DND-41 (cell line): ENCODE measurements around the gene TMEM198.

Experiments used
- EZH2 ChIP-seq: IDR thresholded peaks from 3 replicates; pipeline ENCODE4 v1.6.1; 2012; ENCODE audit warnings: borderline replicate concordance, low read depth, mild to moderate bottlenecking, moderate library complexity, low read length, inconsistent platforms; ENCODE audit not compliant: severe bottlenecking
- TF ChIP-seq, protein P1 (sequence below): IDR thresholded peaks from 2 replicates; pipeline ENCODE4 v1.5.1; 2012; ENCODE audit warnings: borderline replicate concordance, low read length, moderate library complexity, mild to moderate bottlenecking; ENCODE audit not compliant: poor library complexity, severe bottlenecking; ENCODE audit errors: extremely low read depth

DNA sequence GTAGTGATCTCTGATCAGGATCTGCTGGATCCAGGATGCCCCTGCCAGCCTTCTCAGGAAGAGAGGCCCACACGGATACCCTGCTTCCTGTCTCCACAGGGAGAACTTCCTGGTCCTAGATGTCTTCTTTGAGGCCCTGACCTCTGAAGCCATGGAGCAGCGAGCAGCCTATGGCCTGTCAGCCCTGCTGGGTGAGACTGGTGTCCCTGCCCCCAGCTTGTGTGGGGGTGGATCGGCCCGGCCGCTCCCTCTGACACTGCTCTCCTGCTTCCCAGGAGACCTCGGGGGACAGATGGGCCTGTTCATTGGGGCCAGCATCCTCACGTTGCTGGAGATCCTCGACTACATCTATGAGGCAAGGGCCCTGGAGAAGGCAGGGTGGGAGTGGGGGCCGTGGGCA lies 6.9 kb upstream of the TMEM198 start:
- TF ChIP-seq, protein P1, sequence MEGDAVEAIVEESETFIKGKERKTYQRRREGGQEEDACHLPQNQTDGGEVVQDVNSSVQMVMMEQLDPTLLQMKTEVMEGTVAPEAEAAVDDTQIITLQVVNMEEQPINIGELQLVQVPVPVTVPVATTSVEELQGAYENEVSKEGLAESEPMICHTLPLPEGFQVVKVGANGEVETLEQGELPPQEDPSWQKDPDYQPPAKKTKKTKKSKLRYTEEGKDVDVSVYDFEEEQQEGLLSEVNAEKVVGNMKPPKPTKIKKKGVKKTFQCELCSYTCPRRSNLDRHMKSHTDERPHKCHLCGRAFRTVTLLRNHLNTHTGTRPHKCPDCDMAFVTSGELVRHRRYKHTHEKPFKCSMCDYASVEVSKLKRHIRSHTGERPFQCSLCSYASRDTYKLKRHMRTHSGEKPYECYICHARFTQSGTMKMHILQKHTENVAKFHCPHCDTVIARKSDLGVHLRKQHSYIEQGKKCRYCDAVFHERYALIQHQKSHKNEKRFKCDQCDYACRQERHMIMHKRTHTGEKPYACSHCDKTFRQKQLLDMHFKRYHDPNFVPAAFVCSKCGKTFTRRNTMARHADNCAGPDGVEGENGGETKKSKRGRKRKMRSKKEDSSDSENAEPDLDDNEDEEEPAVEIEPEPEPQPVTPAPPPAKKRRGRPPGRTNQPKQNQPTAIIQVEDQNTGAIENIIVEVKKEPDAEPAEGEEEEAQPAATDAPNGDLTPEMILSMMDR: no peak
- TF ChIP-seq EZH2: no peak
